PC-3 (cell line): ENCODE results near the gene LIN28B. TPM values are rescaled to one million over a fixed set of nuclear protein-coding genes. Genes with fewer than 3 reads are reported as not detected.
A peak's percentile ranks its signal among the peaks of the same experiment; 100 is the strongest.

ENCODE experiments used
- ATAC-seq: fragments of 200-7000 bp; cut with Tn5 transposase; 2 replicates; pipeline ENCODE4 v1.9.1; 2020; ENCODE audit warnings: mild to moderate bottlenecking, moderate library complexity
- BruUV-seq: library from RNA; stranded (reverse); fragments of 400-500 nt; replicated peaks from 2 replicates; lab custom pipeline; 2021; lab: Mats Ljungman, UMichigan
- CTCF ChIA-PET: fragments of 300-600 bp; sonication (Branson Sonifier 250); formaldehyde crosslinking; loops from one replicate; lab custom pipeline; 2022; ENCODE audit warnings: antibody characterized with exemption; lab: Charles Lee
- POLR2A ChIA-PET: fragments of 300-600 bp; sonication (Branson Sonifier 250); formaldehyde crosslinking; loops from one replicate; lab custom pipeline; 2022; ENCODE audit warnings: antibody characterized with exemption; ENCODE audit not compliant: unreplicated experiment; lab: Charles Lee
- DNase-seq: peaks from one replicate; pipeline ENCODE4 v3.0.0-alpha.2; 2015
- H2AFZ ChIP-seq: fragments of 300-600 bp; sonication (generic); 2 replicates; pipeline ENCODE4 v1.6.0; 2016; ENCODE audit warnings: antibody characterized with exemption, low read length
- H3F3A ChIP-seq: fragments of 300-600 bp; sonication (generic); one replicate; pipeline ENCODE4 v1.6.0; 2017; ENCODE audit warnings: antibody characterized with exemption, low read length, control low read depth, mild to moderate bottlenecking; ENCODE audit not compliant: unreplicated experiment
- H3K27ac ChIP-seq: fragments of 300-600 bp; sonication (generic); 2 replicates; pipeline ENCODE4 v1.5.1; 2016; ENCODE audit warnings: mild to moderate bottlenecking, low read length
- H3K27me3 ChIP-seq: fragments of 300-600 bp; sonication (generic); 2 replicates; pipeline ENCODE4 v1.6.1; 2016; ENCODE audit warnings: low read length, mixed read lengths
- H3K36me3 ChIP-seq: fragments of 300-600 bp; sonication (generic); 2 replicates; pipeline ENCODE4 v1.6.1; 2016; ENCODE audit warnings: low read depth, mixed run types, low read length, mixed read lengths
- H3K4me1 ChIP-seq: fragments of 300-600 bp; sonication (generic); 2 replicates; pipeline ENCODE4 v1.5.1; 2016; ENCODE audit warnings: low read length; ENCODE audit not compliant: insufficient read depth
- H3K4me2 ChIP-seq: fragments of 300-600 bp; sonication (generic); 2 replicates; pipeline ENCODE4 v1.6.0; 2016; ENCODE audit warnings: low read length
- H3K4me3 ChIP-seq: fragments of 300-600 bp; sonication (generic); 2 replicates; pipeline ENCODE4 v1.5.1; 2016; ENCODE audit warnings: mild to moderate bottlenecking, low read length, mixed read lengths
- H3K79me2 ChIP-seq: fragments of 300-600 bp; sonication (generic); 2 replicates; pipeline ENCODE4 v1.6.1; 2017; ENCODE audit warnings: low read length, mixed read lengths
- H3K9ac ChIP-seq: fragments of 300-600 bp; sonication (generic); 2 replicates; pipeline ENCODE4 v1.6.0; 2016; ENCODE audit warnings: mild to moderate bottlenecking, low read length
- H3K9me2 ChIP-seq: fragments of 300-600 bp; sonication (generic); replicated peaks from 2 replicates; pipeline ENCODE4 v1.6.1; 2016; ENCODE audit warnings: mixed run types, low read length, mixed read lengths
- H3K9me3 ChIP-seq: fragments of 300-600 bp; sonication (generic); 2 replicates; pipeline ENCODE4 v1.6.1; 2016; ENCODE audit warnings: low read length, mixed read lengths
- H4K20me1 ChIP-seq: fragments of 300-600 bp; sonication (generic); 2 replicates; pipeline ENCODE4 v1.6.1; 2016; ENCODE audit warnings: low read length, mixed read lengths
- CTCF ChIP-seq: fragments of 300-600 bp; sonication (generic); conservative IDR thresholded peaks from 2 replicates; pipeline ENCODE4 v1.5.1; 2017; ENCODE audit warnings: antibody characterized with exemption, low read depth, mild to moderate bottlenecking, low read length
- EZH2 ChIP-seq: fragments of 300-600 bp; sonication (generic); IDR thresholded peaks from one replicate; pipeline ENCODE4 v1.6.1; 2017; ENCODE audit warnings: antibody characterized with exemption, mild to moderate bottlenecking, low read length; ENCODE audit not compliant: unreplicated experiment
- EZH2phosphoT487 ChIP-seq: fragments of 300-600 bp; sonication (generic); IDR thresholded peaks from 2 replicates; pipeline ENCODE4 v1.6.1; 2018; ENCODE audit warnings: mild to moderate bottlenecking, antibody characterized with exemption, low read length, borderline replicate concordance
- intact Hi-C: fragments of 100-400 bp; cut with micrococcal nuclease; formaldehyde crosslinking; loops from 2 replicates; pipeline ENCODE4 v1.9.0; 2023
- total RNA-seq: library from RNA; depleted of rRNA; stranded (reverse); fragments of >200 nt; gene quantifications from 2 replicates; pipeline ENCODE4 v1.2.3, GENCODE V29; 2014

LIN28B gene
- total RNA-seq, 1 experiment from 2014 or later: 0.11 TPM

- no peak for ATAC-seq
- Histone ChIP-seq H3K4me1 (no peaks in the 10 kb centered on the region), H3K27ac (no peak overlapping the region), H3K4me2 (peak overlapping the region; percentile 63), H3F3A (no peaks in the 10 kb centered on the region), H3K9me2 (no peaks in the 10 kb centered on the region), H4K20me1 (no peaks in the 10 kb centered on the region), H3K36me3 (no peaks in the 10 kb centered on the region), H3K9ac (no peak overlapping the region), H3K4me3 (peak overlapping the region; percentile 38; the same call in 1 of the 2 replicates), H3K27me3 (peaks cover 9% of the 10 kb centered on the region), H3K9me3 (no peaks in the 10 kb centered on the region), H3K79me2 (no peaks in the 10 kb centered on the region), H2AFZ (peak overlapping the region; percentile 42; the same call in 1 of the 2 replicates)
- POLR2A ChIA-PET: no interaction called here
- TF ChIP-seq EZH2phosphoT487 (no peak), EZH2 (no peak), CTCF (0 out of 2 replicates have a peak, but pooled peaks have one; percentile 2)
- no peak for DNase-seq
- CTCF ChIA-PET: no interaction called here
- no TSS peak for BruUV-seq
- intact Hi-C loops: loop anchor here (10.0 kb wide), 1 partner anchor 147 kb away; no protein-coding TSS in a partner anchor
Measured at GRCh38 chr6:104941729-104942091, 15.2 kb upstream of the LIN28B start.

GRCh38 chr6:104943781-104944180 is 13.1 kb upstream of the LIN28B start:
- Histone ChIP-seq H3K4me1 (no peaks in the 10 kb centered on the region), H3K9me3 (no peaks in the 10 kb centered on the region), H3K27me3 (peaks cover 9% of the 10 kb centered on the region), H4K20me1 (no peaks in the 10 kb centered on the region), H3K79me2 (no peaks in the 10 kb centered on the region), H3K9ac (no peak overlapping the region), H3K27ac (no peak overlapping the region), H3K4me3 (no peak overlapping the region), H3K9me2 (no peaks in the 10 kb centered on the region), H3F3A (no peaks in the 10 kb centered on the region), H3K4me2 (no peak overlapping the region), H2AFZ (no peak overlapping the region), H3K36me3 (no peaks in the 10 kb centered on the region)
- no peak for TF ChIP-seq EZH2phosphoT487
- TF ChIP-seq EZH2: no peak
- TF ChIP-seq CTCF: no peak
- BruUV-seq: no TSS peak
- intact Hi-C loops: loop anchor here (10.0 kb wide), 1 partner anchor 149 kb away; no protein-coding TSS in a partner anchor
- DNase-seq: peak; percentile 35
- POLR2A ChIA-PET: no interaction called here
- CTCF ChIA-PET: no interaction called here
- no peak for ATAC-seq

- no TSS peak for BruUV-seq
- no peak overlapping the region for H3K9ac ChIP-seq
- H3F3A ChIP-seq: no peaks in the 10 kb centered on the region
- TF ChIP-seq CTCF (no peak), EZH2phosphoT487 (no peak), EZH2 (no peak)
- H3K4me3 ChIP-seq: no peak overlapping the region
- no peaks in the 10 kb centered on the region for H3K9me2 ChIP-seq
- no peaks in the 10 kb centered on the region for H3K79me2 ChIP-seq
- CTCF ChIA-PET: no interaction called here
- H2AFZ ChIP-seq: no peak overlapping the region
- H3K4me2 ChIP-seq: no peak overlapping the region
- no peaks in the 10 kb centered on the region for H3K36me3 ChIP-seq
- DNase-seq (no peak), ATAC-seq (no peak)
- POLR2A ChIA-PET: no interaction called here
- H3K27ac ChIP-seq: no peak overlapping the region
- no peaks in the 10 kb centered on the region for H3K9me3 ChIP-seq
- intact Hi-C loops: loop anchor here (10.0 kb wide), 1 partner anchor 154 kb away; no protein-coding TSS in a partner anchor
- peaks cover 36% of the 10 kb centered on the region for H3K27me3 ChIP-seq
- H3K4me1 ChIP-seq: no peaks in the 10 kb centered on the region
- H4K20me1 ChIP-seq: no peaks in the 10 kb centered on the region
Measured at GRCh38 chr6:104949206-104949605, 7.7 kb upstream of the LIN28B start.
